ENCODE results near the gene S100PBP.

The S100PBP gene

DNA sequence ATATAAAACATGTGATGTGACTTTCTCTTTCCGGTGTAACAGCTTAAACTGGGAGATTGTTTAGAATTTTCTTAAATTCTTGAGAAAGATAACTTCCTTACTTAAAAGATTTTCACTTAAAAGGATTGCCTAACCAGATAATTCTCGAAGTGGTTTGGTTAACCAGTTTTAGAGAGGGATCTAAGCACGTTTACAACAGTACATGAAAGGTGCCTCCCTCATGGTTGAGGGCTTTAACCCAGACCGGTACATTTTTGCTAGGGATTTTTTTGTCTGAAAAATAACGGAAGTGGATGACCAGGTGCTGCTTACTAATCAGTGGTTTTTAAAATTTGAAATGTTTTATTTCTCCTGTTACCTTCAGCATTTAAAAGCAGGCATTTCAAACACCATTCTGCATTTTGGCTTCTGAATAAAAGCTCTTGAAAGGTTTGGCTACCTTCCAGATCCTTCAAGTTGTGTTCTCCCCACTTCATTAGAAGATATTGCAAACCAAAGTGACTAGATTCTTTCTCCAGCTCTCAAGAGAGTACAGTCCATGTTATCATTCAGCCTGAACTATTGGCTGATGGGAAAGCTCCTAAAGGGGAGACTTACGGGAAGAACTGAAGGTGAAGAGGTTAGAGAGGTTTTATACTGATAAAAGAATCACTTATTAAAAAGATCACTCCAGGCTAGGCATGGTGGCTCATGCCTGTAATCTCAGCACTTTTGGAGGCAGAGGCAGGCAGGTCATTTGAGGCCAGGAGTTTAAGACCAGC is 12.8 kb downstream of the S100PBP start:
- no peak for DNase-seq

- DNase-seq: no peak
Observed at GRCh38 chr1:32831878-32832277, 14.4 kb downstream of the S100PBP start.

- DNase-seq: no peak
Observed at GRCh38 chr1:32848354-32849063, 31.1 kb downstream of the S100PBP start.

DNA sequence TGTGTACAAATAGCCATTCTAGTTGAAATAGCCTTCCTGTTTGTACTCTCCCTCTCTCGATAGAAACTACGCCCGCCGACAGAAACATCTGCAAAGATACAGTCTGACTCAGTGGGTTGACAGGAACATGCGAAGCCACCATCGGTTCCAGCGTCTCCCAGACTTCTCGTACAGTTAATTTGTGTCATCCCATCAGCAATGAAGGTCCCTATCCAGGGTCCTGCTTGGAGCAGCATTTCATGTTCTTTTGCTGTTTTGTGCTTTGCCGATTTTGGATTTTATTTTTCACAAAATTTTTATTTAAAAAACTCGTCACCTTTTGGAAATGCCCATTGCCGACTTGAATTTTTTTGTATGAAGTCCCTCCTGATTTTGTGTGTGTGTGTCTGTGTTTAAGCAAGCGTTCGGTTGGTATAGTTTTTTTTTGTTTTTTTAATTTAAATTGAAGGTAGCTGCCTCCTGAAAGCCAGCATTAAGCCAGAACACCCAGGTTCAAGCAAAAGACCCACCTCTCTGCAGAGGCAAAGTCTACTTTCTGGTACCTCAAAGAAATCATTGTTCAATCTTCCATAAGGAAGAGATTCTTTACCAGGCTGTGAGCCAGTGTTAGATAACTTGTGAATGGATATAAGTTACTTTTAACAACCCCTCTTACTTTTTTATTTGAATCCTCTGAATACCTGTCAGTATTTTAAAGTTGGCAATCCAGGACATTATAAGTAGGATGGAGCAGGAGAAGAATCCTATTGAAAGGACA is 38.6 kb downstream of the S100PBP start:
- DNase-seq: no peak

- DNase-seq: no peak
Observed at GRCh38 chr1:32858136-32858535, 40.7 kb downstream of the S100PBP start.

DNA sequence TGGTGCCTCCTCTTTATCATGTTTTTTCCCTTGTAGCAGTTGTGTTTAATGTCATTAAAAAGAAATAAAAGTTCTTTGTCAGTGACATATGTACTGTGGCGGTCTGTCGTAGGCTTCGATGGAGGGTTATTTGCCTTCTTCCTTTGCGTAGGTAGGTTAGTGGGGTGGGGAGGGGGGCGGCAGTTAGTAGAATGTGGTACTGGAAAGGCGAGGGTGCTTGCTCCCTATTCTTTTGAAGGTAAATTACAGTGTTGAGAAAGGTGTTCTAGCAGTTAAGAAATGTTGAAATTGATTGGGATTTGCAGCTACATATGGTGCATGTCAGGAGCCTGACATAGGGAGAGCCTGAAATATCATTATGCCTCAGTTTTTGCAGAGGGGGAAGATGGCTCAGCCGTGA is 41.3 kb downstream of the S100PBP start:
- no peak for DNase-seq

GRCh38 chr1:32859915-32860314 is 42.5 kb downstream of the S100PBP start:
- no peak for DNase-seq

DNA sequence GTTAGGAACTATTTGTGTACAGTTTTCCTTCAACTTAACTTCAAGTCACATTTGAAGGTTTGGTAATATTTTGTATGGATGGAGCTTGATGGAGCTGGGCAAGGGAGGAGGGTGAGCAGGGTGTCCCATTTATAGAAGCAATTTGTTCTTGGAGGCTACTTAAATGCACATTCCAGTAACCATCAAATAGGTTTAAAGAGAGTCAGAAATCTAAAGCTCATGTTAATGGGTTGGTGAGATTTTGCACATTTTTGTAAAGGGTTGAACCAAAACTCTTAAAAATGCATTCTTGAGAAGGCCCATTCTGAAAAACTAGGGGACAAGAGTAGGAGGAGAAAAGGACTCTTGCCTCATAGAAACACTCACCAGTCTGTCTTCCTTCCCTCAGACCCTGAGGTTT is 43.1 kb downstream of the S100PBP start:
- no peak for DNase-seq

- no peak for DNase-seq
Observed at GRCh38 chr1:32861904-32862695, 44.6 kb downstream of the S100PBP start.

DNA sequence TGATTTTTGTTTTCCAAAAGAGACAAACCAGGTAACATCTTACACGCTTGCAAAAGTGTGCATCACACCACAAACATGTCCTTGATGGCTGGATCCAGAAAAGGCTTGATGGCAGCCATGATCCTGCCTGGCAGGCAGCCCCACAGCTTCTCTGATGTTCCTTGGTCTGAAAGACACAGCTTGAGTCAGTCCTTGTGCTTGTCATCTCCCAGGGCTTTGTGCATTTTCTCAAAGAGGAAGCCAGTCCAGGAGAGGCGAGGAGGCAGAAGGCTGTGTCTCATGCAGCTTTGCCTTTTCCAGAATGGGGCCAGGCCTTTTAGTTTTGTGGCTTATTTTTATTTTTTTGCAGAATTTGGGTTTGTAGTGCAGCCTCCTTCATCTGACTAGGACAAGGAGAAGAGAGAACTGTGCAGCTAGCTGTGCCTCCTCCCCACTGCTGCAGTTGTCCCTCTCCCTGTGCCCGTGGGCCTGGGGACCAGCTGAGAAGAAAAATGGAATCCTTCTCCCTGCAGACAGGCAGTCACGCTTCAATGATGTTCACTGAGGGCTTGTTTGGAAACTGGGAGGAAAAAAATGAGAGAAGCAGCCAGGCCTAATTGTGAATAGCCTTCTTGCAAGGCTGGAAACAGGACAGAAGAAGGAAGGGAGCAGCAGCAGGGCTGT is 45.9 kb downstream of the S100PBP start:
- DNase-seq: no peak

DNA sequence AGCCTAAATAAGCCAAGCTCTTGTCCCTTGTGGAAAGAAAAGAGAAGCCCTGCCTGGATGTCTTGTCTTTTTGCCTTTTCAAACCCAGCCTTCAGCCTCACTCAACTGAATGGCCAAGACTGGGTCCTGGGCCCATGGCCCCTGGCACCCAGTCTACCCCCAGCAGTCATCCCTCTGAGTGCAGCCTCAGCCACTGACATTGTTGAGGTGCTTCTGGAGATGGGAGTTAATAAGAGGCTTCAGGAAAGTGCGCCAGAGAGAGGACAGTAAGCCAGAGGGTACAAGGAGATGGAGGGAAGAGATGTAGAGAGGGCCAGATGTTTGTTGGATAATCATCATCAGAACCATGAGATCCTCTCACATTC is 46.4 kb downstream of the S100PBP start:
- no peak for DNase-seq

GRCh38 chr1:32864375-32865019 is 47.0 kb downstream of the S100PBP start:
- DNase-seq: no peak

- DNase-seq: no peak
Observed at GRCh38 chr1:32865639-32866405, 48.4 kb downstream of the S100PBP start.

DNA sequence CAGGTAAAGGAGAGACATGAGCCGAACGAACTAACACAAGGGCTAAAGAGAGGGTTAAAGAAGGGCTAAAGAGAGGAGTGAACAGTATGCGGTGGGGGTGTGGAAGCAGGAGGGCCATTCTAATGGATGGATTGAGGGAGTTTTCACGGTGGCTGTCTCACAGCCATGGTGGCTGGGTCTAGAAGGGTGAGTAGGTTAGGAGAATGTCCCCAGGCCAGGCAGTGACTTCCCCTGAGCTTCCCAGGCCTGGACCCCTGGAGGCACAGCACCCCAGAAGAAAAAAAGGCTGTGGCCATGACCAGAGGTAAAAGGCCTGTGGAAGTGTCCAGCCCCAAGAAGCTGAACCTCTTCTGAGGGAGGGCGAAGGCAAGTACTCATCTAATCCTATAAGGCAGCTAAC is 49.7 kb downstream of the S100PBP start:
- DNase-seq: no peak

GRCh38 chr1:32867671-32868070 is 50.2 kb downstream of the S100PBP start:
- no peak for DNase-seq

GRCh38 chr1:32868085-32868484 is 50.6 kb downstream of the S100PBP start:
- DNase-seq: no peak

DNA sequence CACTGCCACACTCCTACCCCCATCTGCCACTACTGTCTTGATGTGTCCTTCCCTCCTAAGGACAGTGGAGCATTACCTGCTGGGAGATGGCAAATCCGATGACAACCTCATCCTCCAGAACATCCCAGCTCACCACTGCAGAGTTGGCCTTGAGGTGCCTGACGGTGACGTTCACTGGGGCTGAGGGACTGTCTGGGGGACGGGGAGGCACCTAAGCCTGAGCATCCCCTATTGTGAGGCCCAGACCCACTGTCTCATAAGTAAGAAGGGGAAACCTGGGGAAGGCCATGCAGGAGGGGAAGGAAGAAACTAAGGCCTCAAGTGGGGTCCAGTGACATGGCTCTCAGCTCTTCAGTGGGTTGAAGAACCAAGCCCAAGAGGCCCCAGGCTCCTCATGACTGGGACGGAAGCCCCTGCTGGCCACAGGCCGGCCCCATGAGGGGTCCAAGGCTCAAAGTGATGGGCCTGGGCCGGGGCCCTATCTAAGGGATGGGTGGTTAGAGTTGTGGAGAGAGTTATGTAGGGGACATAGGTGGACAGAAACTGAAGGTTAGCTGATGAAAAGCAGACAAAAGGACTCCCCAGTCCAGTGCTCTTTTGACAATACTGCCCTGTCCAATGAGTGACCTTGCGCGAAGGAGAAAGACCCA is 51.5 kb downstream of the S100PBP start:
- DNase-seq: no peak

DNA sequence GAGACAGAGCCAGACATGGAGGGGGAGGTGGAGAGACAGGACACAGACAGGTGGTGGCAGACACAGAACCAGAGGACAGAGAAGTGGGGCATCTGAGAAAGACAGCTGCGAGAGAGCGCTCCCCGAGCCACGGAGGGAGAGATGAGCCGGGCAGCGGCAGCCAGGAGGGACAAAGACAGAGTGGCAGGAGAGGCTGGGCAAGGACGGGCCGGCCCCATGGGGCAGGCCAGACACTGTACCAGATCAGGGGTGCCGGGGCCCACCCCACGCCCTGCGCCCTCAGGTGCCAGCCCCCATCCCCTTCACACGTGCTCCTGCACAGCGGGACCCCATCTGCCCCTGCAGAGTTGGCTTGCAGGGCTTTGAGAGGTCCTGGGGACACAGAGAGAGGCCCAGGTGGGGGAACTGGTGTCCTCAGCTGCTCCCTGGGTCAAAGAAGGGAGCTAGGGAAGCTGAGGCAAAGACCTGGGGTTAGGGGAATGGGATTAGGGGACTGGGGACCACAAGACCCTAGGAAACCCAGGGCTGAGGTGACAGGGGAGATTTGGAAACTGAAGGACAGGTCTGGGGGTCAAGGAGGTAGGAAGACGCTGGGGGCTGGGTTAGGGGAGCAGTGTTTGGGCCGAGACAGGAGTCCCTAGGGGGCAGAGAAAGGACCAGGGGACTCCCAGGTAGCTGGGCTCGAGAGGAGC is 52.6 kb downstream of the S100PBP start:
- no peak for DNase-seq

GRCh38 chr1:32870615-32871363 is 53.3 kb downstream of the S100PBP start, which contains the start of gene FNDC5:
TSS of gene FNDC5 (minus strand) at chr1:32870912.
- no peak for DNase-seq

Measured in GOT3 (cell line).